Lower lobe of right lung (tissue), 2 donors: ENCODE measurements around the gene FYB2. TPM values are rescaled to one million over a fixed set of nuclear protein-coding genes. Genes with fewer than 3 reads are reported as not detected.

ENCODE experiments used
- ATAC-seq, 2 donors: fragments of 200-7000 bp; cut with Tn5 transposase; one replicate each; pipeline ENCODE4 v1.9.1; 2020 to 2022; ENCODE audit warnings: mild to moderate bottlenecking in 2 of 2, moderate library complexity in 2 of 2
- DNase-seq: peaks from one replicate; pipeline ENCODE4 v3.0.0-alpha.2; 2020
- H3K27ac ChIP-seq: fragments of 200-600 bp; one replicate; pipeline ENCODE4 v1.8.0; 2022
- H3K27me3 ChIP-seq: fragments of 200-600 bp; one replicate; pipeline ENCODE4 v1.8.0; 2022; ENCODE audit warnings: low read depth
- H3K36me3 ChIP-seq: fragments of 200-600 bp; one replicate; pipeline ENCODE4 v1.8.0; 2022; ENCODE audit warnings: mild to moderate bottlenecking
- H3K4me1 ChIP-seq: fragments of 200-600 bp; one replicate; pipeline ENCODE4 v1.8.0; 2022
- H3K4me3 ChIP-seq: fragments of 200-600 bp; one replicate; pipeline ENCODE4 v1.8.0; 2022; ENCODE audit warnings: mild to moderate bottlenecking
- H3K9me3 ChIP-seq: fragments of 200-600 bp; one replicate; pipeline ENCODE4 v1.8.0; 2022
- intact Hi-C: fragments of 100-400 bp; cut with DNase I; formaldehyde crosslinking; loops from one replicate; pipeline ENCODE4 v1.11.0; 2022
- total RNA-seq: library from RNA; stranded (reverse); fragmentation: NEBNext Ultra II Directional; extraction: Animal tissue kit (Norgen Biotek cat#: 25700); gene quantifications from one replicate; pipeline ENCODE4 v1.2.1, GENCODE V29; 2021
- TF ChIP-seq, protein P1 (sequence below): fragments of 200-600 bp; IDR thresholded peaks from one replicate; pipeline ENCODE4 v1.8.0; 2022; ENCODE audit warnings: antibody characterized with exemption, mild to moderate bottlenecking
- donor health status: DM: no; HTN: yes; CAD: no; lungs with severe emphysema.

The FYB2 gene
- total RNA-seq, 1 donor from 2014 or later: 3.8 TPM

DNA sequence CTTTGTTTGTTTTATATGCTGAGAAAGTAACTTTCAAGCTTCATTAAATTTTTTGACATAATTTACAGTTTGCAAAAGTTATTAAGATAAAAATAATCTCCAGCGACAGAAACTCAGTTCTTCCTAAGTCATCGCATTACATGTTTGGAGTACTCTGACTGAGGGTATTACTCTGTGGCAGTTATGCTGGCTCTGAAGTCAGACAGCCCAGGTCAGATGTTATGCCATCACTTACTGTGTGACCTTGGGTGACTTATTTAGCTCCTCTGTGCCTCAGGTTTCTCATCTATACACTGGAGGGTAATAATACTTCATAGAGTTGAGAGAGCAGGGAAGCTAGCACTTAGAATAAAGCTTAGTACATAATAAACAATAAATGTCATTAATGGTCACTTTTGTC, 147.7 kb downstream of the FYB2 start:
- no peak overlapping the region for H3K27ac ChIP-seq
- intact Hi-C loops: no loop called here

DNA sequence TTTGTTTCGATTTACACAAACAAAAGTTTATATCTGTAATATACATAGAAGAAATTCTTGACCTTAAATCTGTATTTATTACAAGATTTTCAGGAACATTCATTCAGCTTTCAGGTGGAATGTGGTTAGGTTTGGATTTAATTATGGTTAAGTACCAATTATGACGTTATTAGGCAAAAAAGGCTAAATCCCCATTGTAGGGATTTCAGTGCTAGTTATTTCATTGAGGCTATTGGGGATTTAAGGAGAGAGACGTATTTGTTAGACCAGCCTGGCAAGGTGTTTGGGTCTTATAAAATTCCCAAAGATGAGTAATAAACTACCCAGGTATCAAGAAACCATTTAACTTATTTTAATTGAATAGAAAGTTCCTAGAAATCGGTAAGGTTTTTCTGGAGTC, 148.1 kb downstream of the FYB2 start:
- intact Hi-C loops: no loop called here
- Histone ChIP-seq H3K9me3 (no peaks in the 10 kb centered on the region), H3K27me3 (no peaks in the 10 kb centered on the region), H3K4me3 (no peak overlapping the region), H3K36me3 (no peaks in the 10 kb centered on the region), H3K4me1 (no peaks in the 10 kb centered on the region), H3K27ac (no peak overlapping the region)
- DNase-seq: no peak
- TF ChIP-seq, protein P1, sequence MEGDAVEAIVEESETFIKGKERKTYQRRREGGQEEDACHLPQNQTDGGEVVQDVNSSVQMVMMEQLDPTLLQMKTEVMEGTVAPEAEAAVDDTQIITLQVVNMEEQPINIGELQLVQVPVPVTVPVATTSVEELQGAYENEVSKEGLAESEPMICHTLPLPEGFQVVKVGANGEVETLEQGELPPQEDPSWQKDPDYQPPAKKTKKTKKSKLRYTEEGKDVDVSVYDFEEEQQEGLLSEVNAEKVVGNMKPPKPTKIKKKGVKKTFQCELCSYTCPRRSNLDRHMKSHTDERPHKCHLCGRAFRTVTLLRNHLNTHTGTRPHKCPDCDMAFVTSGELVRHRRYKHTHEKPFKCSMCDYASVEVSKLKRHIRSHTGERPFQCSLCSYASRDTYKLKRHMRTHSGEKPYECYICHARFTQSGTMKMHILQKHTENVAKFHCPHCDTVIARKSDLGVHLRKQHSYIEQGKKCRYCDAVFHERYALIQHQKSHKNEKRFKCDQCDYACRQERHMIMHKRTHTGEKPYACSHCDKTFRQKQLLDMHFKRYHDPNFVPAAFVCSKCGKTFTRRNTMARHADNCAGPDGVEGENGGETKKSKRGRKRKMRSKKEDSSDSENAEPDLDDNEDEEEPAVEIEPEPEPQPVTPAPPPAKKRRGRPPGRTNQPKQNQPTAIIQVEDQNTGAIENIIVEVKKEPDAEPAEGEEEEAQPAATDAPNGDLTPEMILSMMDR: no peak
- ATAC-seq: no peak

More for the DNA sequence above, 147.7 kb downstream of the FYB2 start:
- ATAC-seq (no peak), DNase-seq (no peak)
- no peaks in the 10 kb centered on the region for H3K4me1 ChIP-seq
- no peaks in the 10 kb centered on the region for H3K9me3 ChIP-seq
- no peaks in the 10 kb centered on the region for H3K27me3 ChIP-seq
- no peaks in the 10 kb centered on the region for H3K36me3 ChIP-seq
- H3K4me3 ChIP-seq: no peak overlapping the region
- TF ChIP-seq, protein P1: no peak

DNA sequence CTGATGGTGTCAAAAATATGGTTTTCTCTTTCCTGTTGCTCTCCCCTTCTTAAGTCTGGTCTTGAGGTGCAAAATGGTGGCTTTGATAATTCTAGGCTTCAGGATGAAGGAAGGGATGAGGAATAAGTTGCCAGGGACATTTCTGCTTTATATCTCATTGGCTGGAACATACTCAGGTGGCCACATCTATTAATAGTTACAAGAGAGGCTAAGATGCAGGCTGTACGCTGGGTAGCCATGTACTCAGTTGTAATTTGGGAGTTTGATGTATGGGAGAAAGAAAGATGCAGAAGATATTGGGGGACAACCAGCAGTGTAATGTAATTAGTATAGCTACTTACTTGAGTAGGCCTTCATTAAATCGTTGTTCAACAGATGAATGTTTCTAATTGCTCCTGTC, 148.9 kb downstream of the FYB2 start:
- H3K4me3 ChIP-seq: no peak overlapping the region
- intact Hi-C loops: no loop called here
- no peak for ATAC-seq
- H3K27ac ChIP-seq: no peak overlapping the region
- H3K4me1 ChIP-seq: no peaks in the 10 kb centered on the region
- H3K9me3 ChIP-seq: no peaks in the 10 kb centered on the region
- DNase-seq: no peak
- no peaks in the 10 kb centered on the region for H3K27me3 ChIP-seq
- no peaks in the 10 kb centered on the region for H3K36me3 ChIP-seq
- TF ChIP-seq, protein P1: no peak

Other genes starting within 250 kb of the FYB2 start
- gene PLPP3, start 239.8 kb downstream of the FYB2 start, total RNA-seq: 106 TPM
- gene PRKAA2, start 174.1 kb downstream of the FYB2 start, total RNA-seq: 1.9 TPM
- not detected for gene C8A, start 35.4 kb upstream of the FYB2 start, total RNA-seq
- 1.2 TPM for gene C8B, start 146.6 kb upstream of the FYB2 start, total RNA-seq